ENCODE data around the gene CCDC187. TPM values are rescaled to one million over a fixed set of nuclear protein-coding genes. Genes with fewer than 3 reads are reported as not detected.

Gene CCDC187
- total and polyA plus RNA-seq, 4 donors: 2.0 to 16.8 (median 6.8) TPM

DNA sequence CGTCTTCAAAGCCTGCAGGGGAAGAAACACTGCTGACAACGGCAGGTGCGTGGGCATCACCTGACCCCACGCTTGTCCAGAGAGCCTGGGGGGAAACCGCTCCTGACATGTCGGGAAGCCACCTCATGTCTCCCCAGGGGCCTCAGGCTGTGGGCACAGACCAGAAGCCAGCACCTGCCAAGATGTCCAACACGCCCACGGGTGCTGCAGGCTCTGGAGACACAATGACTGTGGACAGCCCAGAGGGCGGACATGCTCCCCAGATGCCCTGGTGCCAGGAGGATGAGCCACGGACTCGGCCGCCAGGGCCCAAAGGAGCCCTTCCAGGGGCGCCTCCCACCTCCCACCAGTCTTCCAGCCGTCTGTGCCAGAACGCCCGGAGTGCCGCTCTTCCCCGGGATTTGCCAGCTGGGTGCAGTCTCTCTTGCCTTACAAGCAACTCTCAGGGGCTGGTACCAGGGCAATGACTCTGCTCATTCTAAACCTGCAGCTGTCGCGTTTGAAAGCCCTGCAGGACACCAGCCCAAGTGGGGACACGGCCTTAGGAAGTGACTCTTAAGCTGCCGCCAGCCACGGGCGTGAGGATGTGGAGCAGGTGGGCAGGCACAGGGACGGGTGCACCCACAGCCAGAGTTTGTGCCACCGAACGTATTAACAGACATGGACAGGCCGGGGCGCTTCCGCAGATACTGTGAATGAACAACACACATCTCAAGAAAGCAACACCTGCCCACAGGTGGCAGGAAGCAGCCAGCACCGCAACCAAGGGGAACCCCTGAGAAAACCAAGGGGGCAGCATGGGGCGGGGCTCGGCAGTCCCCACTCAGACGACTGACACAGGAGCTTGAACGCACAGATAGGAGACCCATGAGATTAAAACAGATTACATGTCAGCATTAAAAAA, 92.2 kb downstream of the CCDC187 start:
- no peak overlapping the region for H3K4me3 ChIP-seq
- H3K27ac ChIP-seq (ENCODE audit: low read depth in 1 of 2, low read length in 1 of 2): no peak overlapping the region
- TF ChIP-seq, protein P1, sequence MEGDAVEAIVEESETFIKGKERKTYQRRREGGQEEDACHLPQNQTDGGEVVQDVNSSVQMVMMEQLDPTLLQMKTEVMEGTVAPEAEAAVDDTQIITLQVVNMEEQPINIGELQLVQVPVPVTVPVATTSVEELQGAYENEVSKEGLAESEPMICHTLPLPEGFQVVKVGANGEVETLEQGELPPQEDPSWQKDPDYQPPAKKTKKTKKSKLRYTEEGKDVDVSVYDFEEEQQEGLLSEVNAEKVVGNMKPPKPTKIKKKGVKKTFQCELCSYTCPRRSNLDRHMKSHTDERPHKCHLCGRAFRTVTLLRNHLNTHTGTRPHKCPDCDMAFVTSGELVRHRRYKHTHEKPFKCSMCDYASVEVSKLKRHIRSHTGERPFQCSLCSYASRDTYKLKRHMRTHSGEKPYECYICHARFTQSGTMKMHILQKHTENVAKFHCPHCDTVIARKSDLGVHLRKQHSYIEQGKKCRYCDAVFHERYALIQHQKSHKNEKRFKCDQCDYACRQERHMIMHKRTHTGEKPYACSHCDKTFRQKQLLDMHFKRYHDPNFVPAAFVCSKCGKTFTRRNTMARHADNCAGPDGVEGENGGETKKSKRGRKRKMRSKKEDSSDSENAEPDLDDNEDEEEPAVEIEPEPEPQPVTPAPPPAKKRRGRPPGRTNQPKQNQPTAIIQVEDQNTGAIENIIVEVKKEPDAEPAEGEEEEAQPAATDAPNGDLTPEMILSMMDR (IDR thresholded peaks at IDR 0.05; ENCODE audit: control extremely low read depth, extremely low read depth): no peak
- no peak overlapping the region for H3K9ac ChIP-seq (ENCODE audit: insufficient read depth in 1 of 2, low read length in 2 of 2)
- no peak for ATAC-seq (ENCODE audit: insufficient read depth, low FRiP score)
- no peaks in the 10 kb centered on the region for H3K27me3 ChIP-seq (ENCODE audit: control insufficient read depth in 3 of 3, insufficient read depth in 3 of 3, low read length in 2 of 3)
- H3K4me1 ChIP-seq (ENCODE audit: control insufficient read depth in 5 of 5, insufficient read depth in 5 of 5, low read length in 5 of 5): no peaks in the 10 kb centered on the region
- H3K9me3 ChIP-seq (ENCODE audit: control insufficient read depth in 4 of 4, insufficient read depth in 3 of 4, low read length in 3 of 4): peaks cover 0 to 5% (median 0%) of the 10 kb centered on the region in 4 donors
- WGBS, 2 donors: 93% methylated on average over 34 to 35 of the region's 35 CpGs
- DNase-seq: no peak
- H3K36me3 ChIP-seq (ENCODE audit: control insufficient read depth in 4 of 4, insufficient read depth in 4 of 4, low read length in 4 of 4): peaks cover 9 to 45% (median 14%) of the 10 kb centered on the region in 4 donors

DNA sequence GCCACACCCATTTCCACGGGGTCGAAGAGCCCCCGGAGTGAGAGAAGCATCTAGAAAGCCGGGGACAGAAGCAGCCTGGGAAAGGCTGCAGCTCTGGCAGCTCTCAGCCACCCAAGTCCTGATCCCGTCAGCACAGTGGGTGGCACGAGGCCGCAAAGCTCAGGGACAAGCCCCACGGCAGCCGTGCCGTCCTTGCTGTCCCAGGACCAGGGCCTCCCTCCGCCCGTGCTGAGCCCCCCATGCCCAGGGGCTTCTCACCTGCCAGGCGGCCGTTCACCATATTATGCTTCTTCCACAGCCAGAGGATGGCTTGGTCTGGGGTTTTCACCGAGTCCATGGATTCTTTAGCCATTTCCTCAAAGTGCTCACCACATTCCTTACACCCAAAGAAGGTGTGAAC, 92.9 kb downstream of the CCDC187 start:
- H3K4me1 ChIP-seq (ENCODE audit: control insufficient read depth in 5 of 5, insufficient read depth in 5 of 5, low read length in 5 of 5): no peaks in the 10 kb centered on the region
- no peak for ATAC-seq (ENCODE audit: insufficient read depth, low FRiP score)
- TF ChIP-seq, protein P1 (IDR thresholded peaks at IDR 0.05; ENCODE audit: control extremely low read depth, extremely low read depth): no peak
- peaks cover 9 to 39% (median 14%) of the 10 kb centered on the region in 4 donors for H3K36me3 ChIP-seq (ENCODE audit: control insufficient read depth in 4 of 4, insufficient read depth in 4 of 4, low read length in 4 of 4)
- H3K9ac ChIP-seq (ENCODE audit: insufficient read depth in 1 of 2, low read length in 2 of 2): no peak overlapping the region
- no peak for DNase-seq
- WGBS, 2 donors: 94% methylated on average over 15 of the region's 15 CpGs
- peaks cover 0 to 2% (median 0%) of the 10 kb centered on the region in 3 donors for H3K27me3 ChIP-seq (ENCODE audit: control insufficient read depth in 3 of 3, insufficient read depth in 3 of 3, low read length in 2 of 3)
- peaks cover 0 to 5% (median 0%) of the 10 kb centered on the region in 4 donors for H3K9me3 ChIP-seq (ENCODE audit: control insufficient read depth in 4 of 4, insufficient read depth in 3 of 4, low read length in 3 of 4)
- H3K27ac ChIP-seq (ENCODE audit: low read depth in 1 of 2, low read length in 1 of 2): no peak overlapping the region
- no peak overlapping the region for H3K4me3 ChIP-seq

DNA sequence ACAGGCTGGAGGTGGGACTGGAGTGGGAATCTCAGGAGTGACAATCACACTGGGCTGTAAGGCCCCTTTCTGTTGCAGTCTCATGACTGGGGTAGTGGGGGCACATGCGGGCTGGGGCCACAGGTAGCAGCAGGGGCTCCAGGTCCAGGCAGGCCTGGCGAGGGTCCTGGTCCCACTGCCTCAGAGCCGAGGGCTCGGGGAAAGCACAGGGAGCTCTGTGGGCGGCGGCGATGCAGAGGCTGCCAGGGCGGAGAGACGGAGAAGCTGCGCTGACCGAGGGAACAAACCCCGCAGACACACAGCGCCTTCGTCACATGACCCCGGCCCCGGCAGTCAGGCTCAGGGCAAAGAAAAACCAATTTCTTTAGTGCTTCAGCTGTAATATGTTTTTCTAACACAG, 93.6 kb downstream of the CCDC187 start:
- H3K27me3 ChIP-seq (ENCODE audit: control insufficient read depth in 3 of 3, insufficient read depth in 3 of 3, low read length in 2 of 3): peaks cover 0 to 7% (median 0%) of the 10 kb centered on the region in 3 donors
- H3K9ac ChIP-seq (ENCODE audit: insufficient read depth in 1 of 2, low read length in 2 of 2): no peak overlapping the region
- no peak overlapping the region for H3K4me3 ChIP-seq
- H3K4me1 ChIP-seq (ENCODE audit: control insufficient read depth in 5 of 5, insufficient read depth in 5 of 5, low read length in 5 of 5): no peaks in the 10 kb centered on the region
- peaks cover 0 to 7% (median 0%) of the 10 kb centered on the region in 4 donors for H3K9me3 ChIP-seq (ENCODE audit: control insufficient read depth in 4 of 4, insufficient read depth in 3 of 4, low read length in 3 of 4)
- DNase-seq (no peak), ATAC-seq (ENCODE audit: insufficient read depth, low FRiP score) (no peak)
- TF ChIP-seq, protein P1 (IDR thresholded peaks at IDR 0.05; ENCODE audit: control extremely low read depth, extremely low read depth): no peak
- no peak overlapping the region for H3K27ac ChIP-seq (ENCODE audit: low read depth in 1 of 2, low read length in 1 of 2)
- H3K36me3 ChIP-seq (ENCODE audit: control insufficient read depth in 4 of 4, insufficient read depth in 4 of 4, low read length in 4 of 4): peaks cover 9 to 35% (median 14%) of the 10 kb centered on the region in 4 donors
- 95 to 96% methylated on average over 16 of the region's 16 CpGs for whole genome bisulfite sequencing, 2 donors
